Karpas-422 (cell line): ENCODE results near the gene SMIM35. TPM values are rescaled to one million over a fixed set of nuclear protein-coding genes. Genes with fewer than 3 reads are reported as not detected.

ENCODE experiments used
- DNase-seq: peaks from one replicate; pipeline ENCODE4 v3.0.0-alpha.2; 2015
- H2AFZ ChIP-seq: fragments of 200-600 bp; sonication (generic); 2 replicates; pipeline ENCODE4 v1.6.1; 2014; ENCODE audit warnings: antibody characterized with exemption, low read length, mixed read lengths
- H3K27ac ChIP-seq: fragments of 200-600 bp; sonication (generic); 2 replicates; pipeline ENCODE4 v1.5.1; 2014; ENCODE audit warnings: mild to moderate bottlenecking, low read length, moderate library complexity
- H3K27me3 ChIP-seq: fragments of 200-600 bp; sonication (generic); 2 replicates; pipeline ENCODE4 v1.6.1; 2014; ENCODE audit warnings: low read length, mixed read lengths
- H3K36me3 ChIP-seq: fragments of 200-600 bp; sonication (generic); 2 replicates; pipeline ENCODE4 v1.6.1; 2014; ENCODE audit warnings: low read length, mixed read lengths; ENCODE audit not compliant: insufficient read depth
- H3K4me1 ChIP-seq: fragments of 200-600 bp; sonication (generic); 2 replicates; pipeline ENCODE4 v1.6.1; 2014; ENCODE audit warnings: mild to moderate bottlenecking, low read length, mixed read lengths
- H3K4me2 ChIP-seq: fragments of 200-600 bp; sonication (generic); 2 replicates; pipeline ENCODE4 v1.6.1; 2014; ENCODE audit warnings: low read length, low read depth, mild to moderate bottlenecking; ENCODE audit not compliant: poor library complexity, severe bottlenecking
- H3K4me3 ChIP-seq: fragments of 200-600 bp; sonication (generic); 2 replicates; pipeline ENCODE4 v1.5.1; 2014; ENCODE audit warnings: mild to moderate bottlenecking, antibody characterized with exemption, low read length, mixed read lengths
- H3K79me2 ChIP-seq: fragments of 200-600 bp; sonication (generic); 2 replicates; pipeline ENCODE4 v1.6.1; 2014; ENCODE audit warnings: mild to moderate bottlenecking, low read length, mixed read lengths
- H3K9ac ChIP-seq: fragments of 200-600 bp; sonication (generic); 2 replicates; pipeline ENCODE4 v1.6.0; 2014; ENCODE audit warnings: low read length
- H3K9me2 ChIP-seq: fragments of 200-600 bp; sonication (generic), shearing (Covaris generic); replicated peaks from 2 replicates; pipeline ENCODE4 v1.6.0; 2014; ENCODE audit warnings: mild to moderate bottlenecking, low read length, moderate library complexity; ENCODE audit not compliant: insufficient read depth
- H3K9me3 ChIP-seq: fragments of 300-700, 200-600 bp; sonication (generic); 2 replicates; pipeline ENCODE4 v1.6.1; 2014; ENCODE audit warnings: low read length, mixed read lengths
- H4K20me1 ChIP-seq: fragments of 200-600 bp; sonication (generic); 2 replicates; pipeline ENCODE4 v1.6.1; 2014; ENCODE audit warnings: mild to moderate bottlenecking, antibody characterized with exemption, low read length, low read depth; ENCODE audit not compliant: insufficient read depth
- total RNA-seq: library from RNA; depleted of rRNA; stranded (reverse); fragments of >200 nt; shearing (Covaris generic); gene quantifications from 2 replicates; pipeline ENCODE4 v1.2.3, GENCODE V29; 2014; ENCODE audit warnings: low replicate concordance

SMIM35 gene
- total RNA-seq, 1 experiment from 2014 or later, result not detected

DNA sequence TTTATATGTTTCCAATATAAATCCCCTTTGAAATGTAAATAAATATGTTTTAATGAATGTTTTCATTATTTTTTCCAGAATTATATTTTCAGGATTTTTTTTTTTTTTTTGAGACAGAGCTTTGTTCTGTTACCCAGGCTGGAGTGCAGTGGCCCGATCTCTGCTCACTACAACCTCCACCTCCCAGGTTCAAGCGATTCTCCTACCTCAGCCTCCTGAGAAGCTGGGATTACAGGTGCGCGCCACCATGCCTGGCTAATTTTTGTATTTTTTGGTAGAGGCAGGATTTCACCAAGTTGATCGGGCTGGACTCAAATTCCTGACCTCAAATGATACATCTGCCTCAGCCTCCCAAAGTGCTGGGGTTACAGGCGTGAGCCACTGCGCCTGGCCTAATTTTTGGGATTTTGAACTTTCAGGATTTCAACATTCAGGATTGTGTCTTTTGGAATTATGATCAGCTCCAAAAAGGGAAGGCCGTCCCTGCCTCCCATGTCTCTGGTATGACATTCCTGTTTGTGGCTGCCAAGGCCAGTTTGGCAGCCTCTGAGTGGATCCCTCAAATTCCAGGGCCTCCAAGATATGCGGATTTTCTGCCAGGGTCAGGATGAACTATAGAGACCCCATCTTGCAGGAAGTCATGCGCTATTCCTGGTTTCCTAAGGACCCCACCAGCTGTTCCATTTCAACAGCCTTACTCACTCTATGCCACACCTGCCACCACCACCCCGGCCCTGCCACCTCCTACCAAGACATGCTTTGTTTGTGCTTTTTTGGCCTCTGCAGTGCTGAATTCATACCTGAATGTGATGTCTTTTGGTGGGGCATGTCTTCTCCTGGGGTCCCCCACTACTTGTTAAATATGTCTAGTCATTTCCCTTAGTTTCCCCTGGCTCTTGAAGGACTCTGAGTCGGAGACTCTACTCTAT is 31.8 kb downstream of the SMIM35 start:
- no peaks in the 10 kb centered on the region for H3K79me2 ChIP-seq
- H3K4me3 ChIP-seq, result no peak overlapping the region
- H3K9me2 ChIP-seq, result no peaks in the 10 kb centered on the region
- no peak overlapping the region for H2AFZ ChIP-seq
- H3K4me1 ChIP-seq, result no peaks in the 10 kb centered on the region
- H3K9ac ChIP-seq, result no peak overlapping the region
- no peak overlapping the region for H3K27ac ChIP-seq
- no peaks in the 10 kb centered on the region for H3K9me3 ChIP-seq
- no peak for DNase-seq
- H3K4me2 ChIP-seq, result no peak overlapping the region
- H3K36me3 ChIP-seq, result no peaks in the 10 kb centered on the region
- no peaks in the 10 kb centered on the region for H4K20me1 ChIP-seq
- H3K27me3 ChIP-seq, result no peaks in the 10 kb centered on the region

DNA sequence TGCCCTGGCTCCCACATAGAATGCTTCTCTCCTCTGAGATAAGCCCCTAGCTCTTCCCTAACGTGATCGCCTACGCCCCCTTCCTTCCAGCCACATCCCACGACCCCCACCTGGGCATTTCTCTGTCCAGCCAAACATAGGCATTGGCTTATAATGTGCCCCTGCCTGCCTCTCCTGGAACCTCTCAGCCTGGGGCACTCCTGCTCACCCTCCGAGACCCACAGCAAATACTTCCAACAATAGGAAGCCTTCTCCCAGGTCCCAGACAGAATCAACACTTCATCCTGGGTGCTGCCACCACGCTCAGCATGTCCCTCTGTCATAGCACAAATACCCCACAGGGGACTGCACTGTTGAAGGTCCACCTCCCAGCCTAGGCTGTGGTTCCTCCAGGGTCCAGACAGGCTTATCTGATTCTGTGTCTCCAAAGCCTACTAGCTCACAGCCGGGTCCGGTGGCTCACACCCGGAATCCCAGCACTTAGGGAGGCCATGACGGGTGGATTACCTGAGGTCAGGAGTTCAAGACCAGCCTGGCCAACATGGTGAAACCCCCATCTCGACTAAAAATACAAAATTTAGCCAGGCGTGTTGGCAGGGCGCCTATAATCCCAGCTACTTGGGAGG is 34.1 kb downstream of the SMIM35 start:
- no peak overlapping the region for H3K27ac ChIP-seq
- no peak overlapping the region for H3K4me2 ChIP-seq
- H3K27me3 ChIP-seq, result no peaks in the 10 kb centered on the region
- H3K79me2 ChIP-seq, result no peaks in the 10 kb centered on the region
- no peaks in the 10 kb centered on the region for H3K36me3 ChIP-seq
- H3K9me2 ChIP-seq, result no peaks in the 10 kb centered on the region
- no peak for DNase-seq
- no peak overlapping the region for H3K4me3 ChIP-seq
- no peaks in the 10 kb centered on the region for H4K20me1 ChIP-seq
- H3K4me1 ChIP-seq, result no peaks in the 10 kb centered on the region
- no peak overlapping the region for H2AFZ ChIP-seq
- no peaks in the 10 kb centered on the region for H3K9me3 ChIP-seq
- no peak overlapping the region for H3K9ac ChIP-seq

DNA sequence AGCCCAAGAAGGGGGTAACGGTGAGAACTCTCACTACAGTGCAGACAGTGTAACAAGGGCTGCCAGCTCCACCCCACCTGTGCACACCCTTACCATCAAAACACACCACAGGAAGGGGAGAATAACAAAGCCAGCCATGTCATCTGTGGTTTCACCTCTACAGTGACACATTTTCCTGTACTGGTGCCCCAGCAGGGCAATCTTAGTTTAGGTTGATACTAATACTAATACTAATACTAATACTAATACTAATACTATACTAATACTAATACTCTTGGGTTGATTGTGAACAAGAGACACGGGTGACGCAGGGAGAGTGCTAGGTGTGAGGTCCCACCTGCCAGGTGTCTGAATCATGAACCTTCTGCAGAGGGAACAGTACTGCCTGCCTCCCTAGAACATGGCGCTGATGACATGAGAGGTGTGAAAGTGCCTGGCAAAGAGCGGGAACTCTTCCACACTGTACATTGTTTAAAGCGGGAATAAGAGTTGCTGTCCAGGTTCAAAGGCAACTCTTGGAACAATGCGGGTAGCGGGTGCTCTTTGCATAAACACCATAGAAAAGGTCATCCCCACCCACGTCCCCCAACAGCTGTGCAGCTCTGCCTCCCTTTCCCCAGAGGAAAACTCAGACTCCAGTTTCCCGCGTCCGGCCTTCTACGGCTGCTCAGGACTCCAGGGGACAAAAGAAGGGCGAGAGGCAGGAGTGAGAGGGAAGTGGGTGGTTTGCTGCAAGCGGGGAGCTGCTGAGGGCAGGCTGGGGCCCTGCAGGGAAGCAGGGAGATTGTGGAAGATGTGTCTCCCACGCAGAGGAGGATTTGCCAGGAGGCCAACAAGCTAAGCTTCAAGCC is 34.9 kb downstream of the SMIM35 start:
- no peak overlapping the region for H2AFZ ChIP-seq
- no peak overlapping the region for H3K4me2 ChIP-seq
- H3K4me3 ChIP-seq, result no peak overlapping the region
- no peaks in the 10 kb centered on the region for H3K27me3 ChIP-seq
- no peaks in the 10 kb centered on the region for H3K4me1 ChIP-seq
- H3K79me2 ChIP-seq, result no peaks in the 10 kb centered on the region
- H3K9me2 ChIP-seq, result no peaks in the 10 kb centered on the region
- H3K27ac ChIP-seq, result no peak overlapping the region
- DNase-seq, result no peak
- H3K36me3 ChIP-seq, result no peaks in the 10 kb centered on the region
- H3K9me3 ChIP-seq, result no peaks in the 10 kb centered on the region
- no peaks in the 10 kb centered on the region for H4K20me1 ChIP-seq
- H3K9ac ChIP-seq, result no peak overlapping the region

DNA sequence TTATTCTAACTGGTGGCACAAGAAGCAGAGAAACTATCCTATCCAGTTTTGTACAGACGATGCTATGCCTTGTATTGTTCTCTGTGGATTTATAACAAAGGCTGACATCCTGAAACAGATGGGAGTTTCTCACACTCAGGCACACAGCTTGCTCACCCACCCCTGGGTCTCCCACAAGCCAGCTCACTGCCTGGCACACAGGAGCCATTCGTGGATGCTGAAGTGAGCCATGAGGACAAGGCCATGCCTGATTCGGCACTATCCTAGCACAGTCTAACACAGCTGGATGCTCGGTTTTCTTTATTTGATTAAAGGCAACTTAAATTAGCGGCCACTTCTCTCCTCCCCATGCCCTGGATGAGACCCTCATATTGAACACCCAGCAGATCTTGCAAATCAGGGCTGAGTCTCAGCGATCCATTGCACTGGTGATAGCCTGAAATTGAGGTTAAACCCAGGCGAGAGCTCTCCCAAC is 35.6 kb downstream of the SMIM35 start:
- H3K36me3 ChIP-seq, result no peaks in the 10 kb centered on the region
- DNase-seq, result no peak
- no peaks in the 10 kb centered on the region for H3K9me2 ChIP-seq
- H3K27me3 ChIP-seq, result no peaks in the 10 kb centered on the region
- H3K4me1 ChIP-seq, result no peaks in the 10 kb centered on the region
- H3K4me3 ChIP-seq, result no peak overlapping the region
- no peak overlapping the region for H3K27ac ChIP-seq
- H3K79me2 ChIP-seq, result no peaks in the 10 kb centered on the region
- H3K9ac ChIP-seq, result no peak overlapping the region
- H3K9me3 ChIP-seq, result no peaks in the 10 kb centered on the region
- H4K20me1 ChIP-seq, result no peaks in the 10 kb centered on the region
- H3K4me2 ChIP-seq, result no peak overlapping the region
- H2AFZ ChIP-seq, result no peak overlapping the region

DNA sequence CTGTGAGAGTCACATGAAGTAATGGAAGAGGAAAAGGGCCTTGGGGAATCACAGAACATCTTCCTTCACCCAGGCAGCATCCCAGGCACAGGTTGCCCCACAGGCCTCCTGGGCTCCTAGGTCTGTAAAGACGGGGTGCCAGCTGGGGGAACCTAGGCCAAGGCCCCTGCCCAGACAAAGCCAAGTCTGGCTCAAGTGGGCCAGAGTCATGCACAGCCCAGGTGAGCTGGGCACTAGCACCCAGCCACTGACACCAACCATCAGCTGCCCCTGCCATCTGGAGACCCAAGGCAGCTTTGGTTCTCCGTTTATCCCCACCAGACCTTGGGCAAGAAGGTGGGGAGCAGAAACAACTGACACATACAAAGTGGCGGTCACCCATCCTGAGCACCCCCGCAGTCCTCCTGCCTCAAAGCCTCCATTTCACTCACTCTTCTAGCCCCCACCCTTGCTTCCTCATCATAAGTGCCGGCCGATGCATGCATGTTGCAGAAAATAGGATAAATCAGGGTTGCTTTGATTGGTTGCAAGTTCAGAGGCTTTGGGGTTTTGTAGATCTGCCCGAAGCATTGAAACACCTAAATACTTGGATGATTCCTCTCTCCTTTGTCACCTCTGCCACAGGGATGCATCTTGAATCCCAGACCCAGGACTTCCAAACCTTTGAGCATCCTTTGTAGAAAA is 36.4 kb downstream of the SMIM35 start:
- no peaks in the 10 kb centered on the region for H3K9me3 ChIP-seq
- H3K27ac ChIP-seq, result no peak overlapping the region
- no peaks in the 10 kb centered on the region for H3K9me2 ChIP-seq
- no peak overlapping the region for H3K4me2 ChIP-seq
- no peaks in the 10 kb centered on the region for H3K36me3 ChIP-seq
- H3K4me3 ChIP-seq, result no peak overlapping the region
- no peak overlapping the region for H3K9ac ChIP-seq
- H3K4me1 ChIP-seq, result no peaks in the 10 kb centered on the region
- no peaks in the 10 kb centered on the region for H4K20me1 ChIP-seq
- DNase-seq, result no peak
- no peaks in the 10 kb centered on the region for H3K79me2 ChIP-seq
- no peak overlapping the region for H2AFZ ChIP-seq
- H3K27me3 ChIP-seq, result no peaks in the 10 kb centered on the region

DNA sequence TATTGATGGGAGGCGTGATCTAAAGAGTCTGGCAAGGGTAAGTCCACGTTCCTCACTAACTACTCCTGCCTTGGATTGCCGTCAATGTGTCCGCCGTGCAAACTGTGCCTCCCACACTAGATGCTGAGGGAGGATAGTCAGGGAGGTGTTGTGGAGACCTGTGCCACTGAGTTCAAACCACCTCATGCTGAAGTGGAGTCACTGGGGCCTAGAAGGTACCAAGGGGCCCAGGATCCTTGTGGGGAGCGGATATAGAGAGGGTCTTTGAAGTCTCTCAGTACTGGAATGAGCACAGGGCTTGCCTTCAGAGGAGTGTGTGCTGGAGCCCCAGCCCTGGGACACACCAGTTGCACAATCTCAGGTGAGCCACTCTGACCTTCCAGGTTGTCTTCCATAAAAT is 37.0 kb downstream of the SMIM35 start:
- Histone ChIP-seq H3K27ac (no peak overlapping the region), H3K79me2 (no peaks in the 10 kb centered on the region), H3K4me2 (no peak overlapping the region), H3K36me3 (no peaks in the 10 kb centered on the region), H3K9me2 (no peaks in the 10 kb centered on the region), H3K9ac (no peak overlapping the region), H2AFZ (no peak overlapping the region), H3K4me3 (no peak overlapping the region), H3K27me3 (no peaks in the 10 kb centered on the region), H3K4me1 (no peaks in the 10 kb centered on the region), H4K20me1 (no peaks in the 10 kb centered on the region), H3K9me3 (no peaks in the 10 kb centered on the region)
- DNase-seq, result no peak

DNA sequence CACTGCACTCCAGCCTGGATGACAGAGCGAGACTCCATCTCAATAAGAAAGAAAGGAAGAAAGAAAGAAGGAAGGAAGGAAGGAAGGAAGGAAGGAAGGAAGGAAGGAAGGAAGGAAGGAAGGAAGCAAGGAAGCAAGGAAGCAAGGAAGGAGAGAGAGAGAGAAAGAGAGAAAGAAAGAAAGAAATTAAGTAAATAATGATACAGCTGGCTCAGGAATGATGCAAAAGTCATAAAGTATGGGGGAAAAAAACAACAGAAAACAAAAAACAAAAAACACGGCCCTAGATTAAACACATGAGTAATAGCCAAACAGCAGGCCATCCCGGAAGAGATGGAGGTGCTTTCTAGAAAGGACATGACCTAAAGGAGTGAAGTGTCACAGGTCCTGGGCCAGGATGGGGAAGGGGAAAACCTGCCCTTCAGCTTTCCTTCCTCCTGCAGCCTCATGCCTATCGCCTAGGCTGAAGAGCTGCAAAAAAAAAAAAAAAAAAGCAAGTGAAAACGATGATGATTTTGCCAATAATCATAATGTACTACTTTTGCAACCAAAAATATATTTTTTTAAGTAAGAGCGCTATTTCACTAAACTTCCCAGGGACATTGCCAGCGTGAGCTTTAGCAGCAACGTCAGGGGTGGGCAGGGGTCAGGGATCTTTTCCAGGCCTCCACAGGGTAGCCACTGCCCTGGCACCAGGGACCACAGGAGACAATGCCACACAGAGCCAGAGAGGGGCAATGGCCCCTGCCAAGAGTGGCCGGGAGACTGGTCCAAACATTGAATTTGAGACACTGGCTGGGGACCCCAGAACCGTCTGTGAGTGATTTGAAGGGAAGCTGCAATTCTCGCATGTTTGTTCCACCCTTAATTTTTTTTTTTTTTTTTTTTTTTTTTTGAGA is 38.0 kb downstream of the SMIM35 start:
- no peaks in the 10 kb centered on the region for H3K4me1 ChIP-seq
- no peaks in the 10 kb centered on the region for H3K36me3 ChIP-seq
- H3K4me2 ChIP-seq, result no peak overlapping the region
- no peaks in the 10 kb centered on the region for H3K27me3 ChIP-seq
- no peaks in the 10 kb centered on the region for H3K9me3 ChIP-seq
- H3K4me3 ChIP-seq, result no peak overlapping the region
- H3K9ac ChIP-seq, result no peak overlapping the region
- DNase-seq, result no peak
- H3K79me2 ChIP-seq, result no peaks in the 10 kb centered on the region
- no peak overlapping the region for H3K27ac ChIP-seq
- no peaks in the 10 kb centered on the region for H3K9me2 ChIP-seq
- no peaks in the 10 kb centered on the region for H4K20me1 ChIP-seq
- no peak overlapping the region for H2AFZ ChIP-seq
